GM12801 (cell line): Measurements from ENCODE around the gene MYH8.

Source experiments
- TF ChIP-seq, protein P1 (sequence below): IDR thresholded peaks from one replicate; pipeline ENCODE4 v1.5.1; 2011; ENCODE audit warnings: control low read depth; ENCODE audit not compliant: insufficient read length; ENCODE audit errors: extremely low read depth

MYH8 gene

DNA sequence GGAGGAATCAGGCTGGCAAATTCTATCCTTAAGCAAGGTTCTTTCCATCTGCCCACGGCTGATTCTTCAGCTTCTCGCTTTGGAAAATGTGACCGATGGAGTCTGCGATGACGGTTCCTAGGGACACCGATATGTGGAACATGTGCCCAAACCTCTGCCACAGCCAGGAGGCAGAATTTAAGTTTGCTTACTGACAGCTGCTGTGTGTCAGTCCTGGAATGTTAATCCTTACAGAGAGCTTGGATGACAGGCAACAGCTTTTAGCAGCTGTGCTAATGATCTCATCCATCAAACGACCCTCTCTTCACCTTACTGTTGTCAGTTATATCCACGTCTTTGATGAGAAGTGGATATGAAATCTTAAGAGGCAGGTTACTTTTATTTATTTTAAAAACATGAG, 37.6 kb downstream of the MYH8 start:
- TF ChIP-seq, protein P1, sequence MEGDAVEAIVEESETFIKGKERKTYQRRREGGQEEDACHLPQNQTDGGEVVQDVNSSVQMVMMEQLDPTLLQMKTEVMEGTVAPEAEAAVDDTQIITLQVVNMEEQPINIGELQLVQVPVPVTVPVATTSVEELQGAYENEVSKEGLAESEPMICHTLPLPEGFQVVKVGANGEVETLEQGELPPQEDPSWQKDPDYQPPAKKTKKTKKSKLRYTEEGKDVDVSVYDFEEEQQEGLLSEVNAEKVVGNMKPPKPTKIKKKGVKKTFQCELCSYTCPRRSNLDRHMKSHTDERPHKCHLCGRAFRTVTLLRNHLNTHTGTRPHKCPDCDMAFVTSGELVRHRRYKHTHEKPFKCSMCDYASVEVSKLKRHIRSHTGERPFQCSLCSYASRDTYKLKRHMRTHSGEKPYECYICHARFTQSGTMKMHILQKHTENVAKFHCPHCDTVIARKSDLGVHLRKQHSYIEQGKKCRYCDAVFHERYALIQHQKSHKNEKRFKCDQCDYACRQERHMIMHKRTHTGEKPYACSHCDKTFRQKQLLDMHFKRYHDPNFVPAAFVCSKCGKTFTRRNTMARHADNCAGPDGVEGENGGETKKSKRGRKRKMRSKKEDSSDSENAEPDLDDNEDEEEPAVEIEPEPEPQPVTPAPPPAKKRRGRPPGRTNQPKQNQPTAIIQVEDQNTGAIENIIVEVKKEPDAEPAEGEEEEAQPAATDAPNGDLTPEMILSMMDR, result no peak

DNA sequence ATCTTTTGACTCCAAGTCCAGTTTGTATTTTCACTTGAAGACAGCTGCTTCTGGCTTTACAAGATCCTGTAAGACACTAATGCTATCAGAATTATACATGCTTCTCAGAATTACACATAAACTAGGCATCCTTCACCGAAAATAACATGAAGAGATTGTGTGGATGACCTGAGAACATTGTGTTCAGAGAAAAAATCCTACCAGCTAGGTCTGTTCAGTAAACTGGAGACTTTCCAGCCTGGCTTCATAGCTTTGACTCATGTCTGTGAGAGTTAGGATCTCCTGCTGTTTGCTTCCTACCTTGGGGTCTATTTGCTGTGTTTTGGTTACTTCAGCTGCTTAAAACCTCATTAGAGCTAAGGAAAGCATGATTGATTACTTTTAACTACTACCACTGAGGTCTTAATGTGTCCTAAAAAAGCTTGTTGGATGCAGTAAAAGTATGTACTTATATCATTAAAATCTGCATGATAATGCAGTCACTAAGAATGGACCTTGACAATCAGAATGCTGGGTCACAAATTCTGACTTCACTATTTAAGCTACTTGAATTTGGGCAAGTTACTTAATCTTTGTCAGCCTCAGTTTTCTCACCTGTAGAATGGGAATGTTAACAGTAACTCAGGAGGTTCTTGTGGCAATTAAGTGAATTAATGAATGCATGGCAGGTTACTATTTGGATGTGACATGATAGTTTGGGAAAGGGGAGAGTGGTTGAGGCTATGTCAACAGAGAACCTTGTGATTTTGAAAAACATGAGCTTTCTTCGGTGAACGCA, 40.9 kb downstream of the MYH8 start:
- TF ChIP-seq, protein P1, result no peak

DNA sequence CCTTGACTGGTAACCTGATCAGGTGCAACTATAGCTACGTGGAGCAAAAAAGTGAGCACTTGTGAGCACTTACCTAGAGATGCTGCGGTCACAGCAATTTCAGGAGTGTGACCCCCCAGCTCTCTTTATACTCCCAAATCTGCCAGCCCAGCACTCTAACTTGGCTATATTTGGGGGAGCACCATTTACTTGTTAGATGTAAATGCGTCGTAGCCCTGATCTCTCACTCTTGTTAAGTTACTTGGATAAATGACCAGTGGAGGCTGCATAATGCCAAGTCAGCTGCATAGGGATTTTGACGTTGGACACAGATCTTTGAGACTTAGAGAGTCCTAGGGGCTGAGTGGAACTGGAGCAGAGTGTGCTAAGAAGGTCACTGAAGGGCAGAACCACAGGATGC, 48.8 kb downstream of the MYH8 start, which contains the start of gene MYH13:
MYH13 (minus strand) TSS at position 101 of the 400 bp plus-strand sequence. CDS start 8,476 bp downstream, outside the sequence.
- TF ChIP-seq, protein P1, result no peak

DNA sequence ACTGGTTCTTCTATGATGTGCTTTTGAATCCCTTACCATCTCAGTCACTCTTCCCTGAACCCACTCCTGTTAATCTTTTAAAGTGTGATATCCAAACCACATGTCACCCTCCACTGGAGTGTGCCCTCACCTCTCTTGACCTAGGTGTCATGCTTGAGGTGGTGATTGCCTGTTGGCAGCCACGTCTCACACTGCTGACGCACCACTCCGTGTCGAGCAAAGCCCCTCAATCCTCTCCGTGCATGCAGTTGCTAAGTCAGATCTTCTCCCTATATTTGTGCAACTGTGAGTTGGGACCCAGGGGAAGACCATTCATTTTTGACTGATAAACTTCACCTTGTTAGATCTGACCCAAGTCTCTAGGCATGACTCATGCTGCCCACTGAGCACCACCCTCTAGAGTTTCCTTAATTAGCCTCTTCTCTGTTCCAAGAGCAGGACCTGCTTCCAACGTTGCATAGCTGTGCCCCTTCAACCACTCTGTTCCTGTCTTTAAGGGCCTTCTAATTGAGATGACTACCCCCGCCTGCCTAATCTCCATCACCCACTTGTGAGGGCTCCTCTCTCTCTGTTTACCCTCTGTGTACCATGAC, 51.6 kb downstream of the MYH8 start:
- TF ChIP-seq, protein P1, result no peak

DNA sequence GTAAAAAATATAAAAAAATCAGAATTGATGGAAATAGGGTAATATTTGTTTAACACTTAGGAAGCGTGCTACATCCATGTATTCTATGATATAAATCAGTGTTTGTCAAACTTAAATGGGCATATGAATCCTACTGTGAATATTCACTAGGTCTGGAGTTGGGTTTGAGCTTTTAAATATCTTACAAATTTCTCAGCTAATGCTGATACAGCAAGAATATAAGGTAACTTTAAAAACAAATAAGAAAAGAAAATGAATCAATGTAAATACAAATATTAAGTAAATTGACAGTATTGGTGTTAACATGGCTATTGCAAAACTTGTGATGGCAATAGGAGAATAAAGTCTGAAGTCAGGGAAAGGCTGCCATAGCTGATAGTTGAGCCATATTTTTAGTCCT, 52.5 kb downstream of the MYH8 start:
- TF ChIP-seq, protein P1, result no peak

DNA sequence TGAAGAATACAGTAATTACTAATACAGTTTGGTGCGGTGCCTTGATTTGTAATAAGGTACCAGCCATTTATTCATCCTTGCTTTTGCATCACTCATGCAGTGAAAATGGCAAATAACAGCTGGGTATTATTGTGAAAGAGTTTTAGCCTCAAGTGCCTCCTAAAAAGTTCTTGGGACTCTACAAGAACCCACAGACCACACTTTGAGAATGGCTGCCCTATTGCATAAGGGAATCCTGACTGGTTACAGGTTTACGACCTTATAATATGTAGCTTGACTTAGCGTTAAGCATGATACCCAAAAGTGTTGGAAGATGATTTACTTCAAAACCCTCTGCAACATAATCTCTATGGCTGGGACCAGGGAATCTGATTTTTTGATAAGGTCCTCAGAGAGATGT, 53.2 kb downstream of the MYH8 start:
- TF ChIP-seq, protein P1, result no peak

DNA sequence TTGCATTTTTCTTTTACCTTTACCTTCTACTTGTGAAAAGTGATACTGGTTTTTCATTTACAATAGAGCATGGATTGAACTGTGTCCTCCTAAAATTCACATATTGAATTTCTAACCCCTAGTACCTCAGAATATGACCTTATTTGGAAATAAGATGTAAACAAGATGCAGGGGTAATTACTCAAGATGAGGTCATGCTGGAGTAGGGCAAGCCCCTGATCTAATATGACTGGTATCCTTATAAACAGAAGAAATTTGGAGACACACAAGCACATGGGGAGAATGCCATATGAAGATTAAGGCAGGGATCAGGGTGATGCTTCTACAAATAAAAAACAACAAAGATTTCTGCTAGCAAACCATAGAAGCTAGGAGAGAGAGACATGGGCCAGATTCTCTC, 61.2 kb downstream of the MYH8 start:
- TF ChIP-seq, protein P1, result no peak
